Subcutaneous adipose tissue (tissue), 4 donors: ENCODE measurements around the gene DCAF11. TPM values are rescaled to one million over a fixed set of nuclear protein-coding genes. Genes with fewer than 3 reads are reported as not detected.

Experiments
- CTCF ChIP-seq: fragments of 450-650 bp; IDR thresholded peaks from one replicate; pipeline ENCODE4 v1.5.1; 2016; ENCODE audit warnings: low read depth, mild to moderate bottlenecking, control low read depth, antibody characterized with exemption, moderate library complexity
- total RNA-seq, 4 donors: library from RNA; depleted of rRNA; stranded (reverse); fragments of >200 nt; gene quantifications; one replicate each; pipeline ENCODE4 v1.1.0, GENCODE V29; 2016

Gene DCAF11
- total RNA-seq, 4 donors from 2014 or later, result 39.6 to 83.5 (median 53.2) TPM

- TF ChIP-seq CTCF, result no peak
Measured at GRCh38 chr14:24135834-24136683, 21.5 kb downstream of the DCAF11 start, which contains the start of gene PSME1. Gene PSME1 (plus strand): TSS chr14:24136194. CDS start chr14:24136263, 69 bp downstream.

- TF ChIP-seq CTCF, result no peak
Measured at GRCh38 chr14:24136684-24137528, 22.3 kb downstream of the DCAF11 start.

GRCh38 chr14:24137529-24138395 lies 23.2 kb downstream of the DCAF11 start:
- no peak for TF ChIP-seq CTCF

GRCh38 chr14:24138396-24139271 lies 24.1 kb downstream of the DCAF11 start:
- no peak for TF ChIP-seq CTCF

DNA sequence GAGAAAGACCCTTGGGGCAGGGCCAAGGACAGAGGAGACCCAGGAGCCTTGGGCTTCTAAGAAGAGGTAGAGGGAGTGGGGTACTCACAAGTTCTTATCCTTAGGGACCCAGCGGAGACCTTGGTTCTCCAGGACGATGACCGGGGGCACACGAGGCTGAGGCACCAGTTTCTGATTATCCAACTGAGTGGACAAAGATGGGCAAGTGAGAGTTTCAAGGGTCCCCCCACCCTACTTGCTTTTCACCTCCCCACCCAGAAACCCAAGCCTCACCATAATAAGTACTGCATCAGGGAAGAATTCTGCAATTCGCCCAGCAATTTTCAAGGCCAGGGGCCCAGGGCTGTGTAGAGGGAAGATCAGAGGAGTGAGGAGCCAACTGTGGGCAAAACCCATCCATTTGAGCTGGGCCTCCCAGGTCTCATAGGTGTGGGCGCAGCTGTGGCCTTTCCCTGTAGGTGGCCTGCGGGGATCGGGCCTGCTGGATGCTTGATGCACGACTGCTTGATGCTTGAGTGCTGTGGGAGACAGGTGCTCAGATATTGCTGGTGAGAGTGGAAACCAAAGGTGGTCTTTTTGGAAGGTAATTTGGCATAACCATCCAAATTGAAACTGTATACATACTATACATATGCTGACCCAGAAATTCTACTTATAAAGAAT lies 24.8 kb downstream of the DCAF11 start:
- TF ChIP-seq CTCF, result no peak
